ENCODE results near the gene SF3B3. TPM values are rescaled to one million over a fixed set of nuclear protein-coding genes. Genes with fewer than 3 reads are reported as not detected.

SF3B3 gene
- total RNA-seq, 6 donors from 2014 or later: 63.9 to 168 (median 105) TPM

GRCh38 chr16:70494202-70494770 is 29.3 kb upstream of the SF3B3 start:
- TF ChIP-seq POLR2A (IDR thresholded peaks at IDR 0.05): no peak
- TF ChIP-seq EP300 (IDR thresholded peaks at IDR 0.05): no peak
- TF ChIP-seq POLR2AphosphoS5 (IDR thresholded peaks at IDR 0.05): no peak
- no peak overlapping the region for H3K27ac ChIP-seq
- 80 to 87% methylated on average over 5 of the region's 5 CpGs for WGBS, 2 donors
- no peaks in the 10 kb centered on the region for H3K9me3 ChIP-seq
- H3K4me3 ChIP-seq: no peak overlapping the region
- no peak for DNase-seq
- no peak for ATAC-seq (ENCODE audit: low FRiP score in 2 of 2)
- H3K27me3 ChIP-seq: no peaks in the 10 kb centered on the region
- H3K4me1 ChIP-seq: no peaks in the 10 kb centered on the region
- H3K36me3 ChIP-seq: peaks cover 15 to 87% (median 62%) of the 10 kb centered on the region in 4 donors

GRCh38 chr16:70494777-70495176 is 28.8 kb upstream of the SF3B3 start:
- no peak overlapping the region for H3K27ac ChIP-seq

GRCh38 chr16:70495425-70496182 is 28.0 kb upstream of the SF3B3 start:
- peaks cover 15 to 88% (median 59%) of the 10 kb centered on the region in 4 donors for H3K36me3 ChIP-seq
- H3K4me3 ChIP-seq: no peak overlapping the region
- no peak overlapping the region for H3K27ac ChIP-seq
- no peaks in the 10 kb centered on the region for H3K9me3 ChIP-seq
- WGBS, 2 donors: 91 to 96% methylated on average over 5 to 9 of the region's 9 CpGs
- no peak for TF ChIP-seq POLR2A (IDR thresholded peaks at IDR 0.05)
- TF ChIP-seq POLR2AphosphoS5 (IDR thresholded peaks at IDR 0.05): no peak
- no peak for TF ChIP-seq EP300 (IDR thresholded peaks at IDR 0.05)
- TF ChIP-seq, protein P1, sequence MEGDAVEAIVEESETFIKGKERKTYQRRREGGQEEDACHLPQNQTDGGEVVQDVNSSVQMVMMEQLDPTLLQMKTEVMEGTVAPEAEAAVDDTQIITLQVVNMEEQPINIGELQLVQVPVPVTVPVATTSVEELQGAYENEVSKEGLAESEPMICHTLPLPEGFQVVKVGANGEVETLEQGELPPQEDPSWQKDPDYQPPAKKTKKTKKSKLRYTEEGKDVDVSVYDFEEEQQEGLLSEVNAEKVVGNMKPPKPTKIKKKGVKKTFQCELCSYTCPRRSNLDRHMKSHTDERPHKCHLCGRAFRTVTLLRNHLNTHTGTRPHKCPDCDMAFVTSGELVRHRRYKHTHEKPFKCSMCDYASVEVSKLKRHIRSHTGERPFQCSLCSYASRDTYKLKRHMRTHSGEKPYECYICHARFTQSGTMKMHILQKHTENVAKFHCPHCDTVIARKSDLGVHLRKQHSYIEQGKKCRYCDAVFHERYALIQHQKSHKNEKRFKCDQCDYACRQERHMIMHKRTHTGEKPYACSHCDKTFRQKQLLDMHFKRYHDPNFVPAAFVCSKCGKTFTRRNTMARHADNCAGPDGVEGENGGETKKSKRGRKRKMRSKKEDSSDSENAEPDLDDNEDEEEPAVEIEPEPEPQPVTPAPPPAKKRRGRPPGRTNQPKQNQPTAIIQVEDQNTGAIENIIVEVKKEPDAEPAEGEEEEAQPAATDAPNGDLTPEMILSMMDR (IDR thresholded peaks at IDR 0.05): no peak
- ATAC-seq (ENCODE audit: low FRiP score in 2 of 2) (peak in 1 of 2 donors; percentile 13), DNase-seq (no peak)
- no peaks in the 10 kb centered on the region for H3K27me3 ChIP-seq
- no peaks in the 10 kb centered on the region for H3K4me1 ChIP-seq

More at GRCh38 chr16:70494777-70495176, 28.8 kb upstream of the SF3B3 start:
- Histone ChIP-seq H3K27me3 (no peaks in the 10 kb centered on the region), H3K36me3 (peaks cover 15 to 87% (median 62%) of the 10 kb centered on the region in 4 donors), H3K9me3 (no peaks in the 10 kb centered on the region), H3K4me3 (no peak overlapping the region), H3K4me1 (no peaks in the 10 kb centered on the region)
- 92 to 100% methylated on average over 2 of the region's 2 CpGs for whole genome bisulfite sequencing, 2 donors
- ATAC-seq (ENCODE audit: low FRiP score in 2 of 2): no peak
- TF ChIP-seq POLR2AphosphoS5 (IDR thresholded peaks at IDR 0.05) (no peak), EP300 (IDR thresholded peaks at IDR 0.05) (no peak)
- DNase-seq: no peak

DNA sequence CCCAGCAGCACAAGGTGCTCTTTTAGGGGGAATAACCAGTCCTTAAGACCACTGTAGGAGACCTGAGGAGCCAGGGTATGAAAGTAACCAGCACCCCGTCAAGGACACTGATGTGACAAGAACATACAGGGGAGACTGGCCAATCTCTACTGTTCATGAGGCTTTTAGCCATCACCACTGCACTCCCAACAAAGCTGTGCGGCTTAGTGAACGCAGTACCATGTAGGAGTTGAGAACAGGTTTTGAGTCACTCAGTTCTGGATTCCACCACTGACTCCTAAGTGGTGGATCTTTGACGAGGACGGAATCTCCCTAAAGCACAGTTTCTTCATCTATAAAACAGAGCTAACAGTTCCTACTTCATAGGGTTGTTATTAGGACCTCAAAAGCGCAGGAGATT is 27.1 kb upstream of the SF3B3 start:
- no peaks in the 10 kb centered on the region for H3K9me3 ChIP-seq
- no peaks in the 10 kb centered on the region for H3K4me1 ChIP-seq
- H3K27ac ChIP-seq: no peak overlapping the region
- WGBS, 2 donors: 87 to 97% methylated on average over 6 of the region's 6 CpGs
- no peak for TF ChIP-seq EP300 (IDR thresholded peaks at IDR 0.05)
- TF ChIP-seq POLR2A (IDR thresholded peaks at IDR 0.05): no peak
- TF ChIP-seq, protein P1 (IDR thresholded peaks at IDR 0.05): no peak
- no peak for TF ChIP-seq POLR2AphosphoS5 (IDR thresholded peaks at IDR 0.05)
- ATAC-seq (ENCODE audit: low FRiP score in 2 of 2) (no peak), DNase-seq (no peak)
- peaks cover 15 to 92% (median 61%) of the 10 kb centered on the region in 4 donors for H3K36me3 ChIP-seq
- no peaks in the 10 kb centered on the region for H3K27me3 ChIP-seq
- H3K4me3 ChIP-seq: no peak overlapping the region

DNA sequence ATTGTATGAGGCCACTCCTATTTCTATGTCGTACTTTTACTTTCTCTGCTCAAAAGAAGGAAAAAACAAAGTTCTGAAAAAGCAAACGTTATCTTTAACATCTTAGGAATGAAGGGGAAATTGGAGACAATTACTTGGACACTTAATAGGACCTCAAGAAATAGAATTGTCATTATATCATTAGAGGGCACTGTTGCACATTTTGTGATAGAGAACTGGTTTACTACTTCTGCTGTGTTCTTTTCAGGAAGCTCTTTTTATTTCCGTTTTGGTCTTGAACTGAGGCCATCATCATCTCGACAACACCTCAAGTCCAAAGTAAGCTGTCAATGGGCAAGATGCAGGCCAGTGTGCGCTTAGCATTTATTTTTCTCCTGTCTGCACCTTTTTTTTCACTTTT is 14.9 kb upstream of the SF3B3 start:
- Histone ChIP-seq H3K4me3 (no peak overlapping the region), H3K27me3 (no peaks in the 10 kb centered on the region), H3K36me3 (peaks cover 37 to 87% (median 64%) of the 10 kb centered on the region in 4 donors), H3K27ac (peak overlapping the region in 1 of 4 donors; percentile 2), H3K9me3 (no peaks in the 10 kb centered on the region), H3K4me1 (no peaks in the 10 kb centered on the region)
- no peak for TF ChIP-seq POLR2A (IDR thresholded peaks at IDR 0.05)
- TF ChIP-seq, protein P1 (IDR thresholded peaks at IDR 0.05): no peak
- TF ChIP-seq POLR2AphosphoS5 (IDR thresholded peaks at IDR 0.05): no peak
- TF ChIP-seq EP300 (IDR thresholded peaks at IDR 0.05): no peak
- WGBS, 2 donors: 36 to 50% methylated on average over 5 of the region's 5 CpGs
- no peak for DNase-seq
- ATAC-seq (ENCODE audit: low FRiP score in 2 of 2): no peak

All from upper lobe of left lung (tissue), 6 donors.